ENCODE measurements around the gene SH3BGRL. TPM values are rescaled to one million over a fixed set of nuclear protein-coding genes. Genes with fewer than 3 reads are reported as not detected.

Gene SH3BGRL
- total RNA-seq, 1 donor from 2014 or later, result 50.5 TPM

DNA sequence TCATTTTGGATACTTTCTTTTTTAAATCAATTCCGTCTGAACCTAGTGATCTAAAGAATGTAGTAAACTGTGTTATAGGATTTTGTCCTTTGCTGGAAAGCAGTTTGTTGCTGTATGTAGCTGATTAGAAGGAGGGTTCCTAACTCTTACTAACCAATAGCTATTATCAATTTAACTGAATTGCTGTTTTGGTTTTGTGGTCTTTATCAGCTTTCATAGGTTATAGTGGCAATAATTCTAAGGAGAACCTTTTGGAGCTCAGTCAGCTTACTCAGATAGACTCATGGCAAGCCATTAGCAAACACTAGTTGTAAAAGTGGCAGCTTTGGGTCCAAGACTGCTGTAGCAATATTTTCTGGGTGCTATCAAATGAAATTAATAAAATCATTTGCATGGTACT lies 29.6 kb downstream of the SH3BGRL start:
- H3K4me3 ChIP-seq (ENCODE audit: low read depth, low read length), result no peak overlapping the region
- TF ChIP-seq, protein P1, sequence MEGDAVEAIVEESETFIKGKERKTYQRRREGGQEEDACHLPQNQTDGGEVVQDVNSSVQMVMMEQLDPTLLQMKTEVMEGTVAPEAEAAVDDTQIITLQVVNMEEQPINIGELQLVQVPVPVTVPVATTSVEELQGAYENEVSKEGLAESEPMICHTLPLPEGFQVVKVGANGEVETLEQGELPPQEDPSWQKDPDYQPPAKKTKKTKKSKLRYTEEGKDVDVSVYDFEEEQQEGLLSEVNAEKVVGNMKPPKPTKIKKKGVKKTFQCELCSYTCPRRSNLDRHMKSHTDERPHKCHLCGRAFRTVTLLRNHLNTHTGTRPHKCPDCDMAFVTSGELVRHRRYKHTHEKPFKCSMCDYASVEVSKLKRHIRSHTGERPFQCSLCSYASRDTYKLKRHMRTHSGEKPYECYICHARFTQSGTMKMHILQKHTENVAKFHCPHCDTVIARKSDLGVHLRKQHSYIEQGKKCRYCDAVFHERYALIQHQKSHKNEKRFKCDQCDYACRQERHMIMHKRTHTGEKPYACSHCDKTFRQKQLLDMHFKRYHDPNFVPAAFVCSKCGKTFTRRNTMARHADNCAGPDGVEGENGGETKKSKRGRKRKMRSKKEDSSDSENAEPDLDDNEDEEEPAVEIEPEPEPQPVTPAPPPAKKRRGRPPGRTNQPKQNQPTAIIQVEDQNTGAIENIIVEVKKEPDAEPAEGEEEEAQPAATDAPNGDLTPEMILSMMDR (conservative IDR thresholded peaks at IDR 0.05; ENCODE audit: low read depth, low read length), result no peak
- no peak for DNase-seq (ENCODE audit: low read depth)

DNA sequence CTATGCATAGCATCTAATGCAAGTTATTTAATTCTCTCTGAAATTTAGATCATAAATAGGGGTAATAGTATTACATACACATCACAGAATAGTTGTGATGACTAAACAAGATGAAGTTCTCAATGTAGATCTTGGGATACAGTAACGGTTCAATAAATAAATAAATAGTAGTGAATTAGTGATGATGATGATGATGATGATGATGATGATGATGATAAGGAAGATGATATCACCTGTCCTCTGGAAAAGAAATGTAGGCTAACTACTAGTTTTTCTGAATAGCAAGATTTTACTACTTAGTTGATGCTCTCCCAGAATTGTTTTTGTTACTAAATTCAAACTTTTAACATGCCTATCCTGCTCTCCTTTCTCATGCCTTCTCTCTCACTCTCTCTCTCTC lies 30.3 kb downstream of the SH3BGRL start:
- TF ChIP-seq, protein P1 (conservative IDR thresholded peaks at IDR 0.05; ENCODE audit: low read depth, low read length), result no peak

DNA sequence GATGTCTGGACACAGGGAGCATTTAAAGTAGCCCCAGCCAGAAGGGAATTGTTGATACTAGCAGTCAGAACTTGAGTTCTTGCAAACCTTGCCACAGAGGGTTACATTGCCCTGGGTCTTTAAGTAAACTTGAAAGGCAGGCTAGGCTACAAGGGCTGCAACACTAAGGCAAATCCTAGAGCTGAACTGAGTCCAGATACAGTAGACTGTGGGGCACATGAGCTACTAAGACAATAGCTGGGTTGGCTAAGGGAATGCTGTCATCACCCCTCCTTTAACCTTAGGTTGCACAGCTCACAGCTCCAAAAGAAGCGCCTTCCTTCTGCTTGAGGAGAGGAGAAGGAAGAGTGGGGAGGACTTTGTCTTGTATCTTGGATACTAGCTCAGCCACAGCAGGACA lies 35.6 kb downstream of the SH3BGRL start:
- no peak for DNase-seq (ENCODE audit: low read depth)
- TF ChIP-seq, protein P1 (conservative IDR thresholded peaks at IDR 0.05; ENCODE audit: low read depth, low read length), result no peak
- no peak overlapping the region for H3K4me3 ChIP-seq (ENCODE audit: low read depth, low read length)

More for the DNA sequence above, 30.3 kb downstream of the SH3BGRL start:
- no peak overlapping the region for H3K4me3 ChIP-seq (ENCODE audit: low read depth, low read length)
- DNase-seq (ENCODE audit: low read depth), result no peak

DNA sequence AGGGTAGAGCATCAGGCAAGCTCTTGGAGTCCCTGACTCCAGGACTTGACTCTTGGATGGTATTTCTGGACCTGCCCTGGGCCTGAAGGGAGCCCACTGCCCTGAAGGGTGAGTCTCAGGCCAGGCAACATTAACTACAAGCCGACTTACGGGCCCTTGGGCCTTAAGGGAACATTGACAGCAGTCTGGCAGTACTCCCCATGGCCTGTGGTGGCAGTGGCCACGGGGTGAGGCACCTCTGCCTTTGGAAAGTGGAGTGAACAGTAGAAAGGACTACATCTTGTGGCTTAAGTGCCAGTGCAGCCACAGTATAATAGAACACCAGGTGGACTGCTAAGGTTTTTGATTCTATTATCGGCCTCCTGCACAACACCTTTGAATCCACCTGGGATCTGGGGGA lies 36.3 kb downstream of the SH3BGRL start:
- TF ChIP-seq, protein P1 (conservative IDR thresholded peaks at IDR 0.05; ENCODE audit: low read depth, low read length), result no peak
- no peak overlapping the region for H3K4me3 ChIP-seq (ENCODE audit: low read depth, low read length)
- DNase-seq (ENCODE audit: low read depth), result no peak

DNA sequence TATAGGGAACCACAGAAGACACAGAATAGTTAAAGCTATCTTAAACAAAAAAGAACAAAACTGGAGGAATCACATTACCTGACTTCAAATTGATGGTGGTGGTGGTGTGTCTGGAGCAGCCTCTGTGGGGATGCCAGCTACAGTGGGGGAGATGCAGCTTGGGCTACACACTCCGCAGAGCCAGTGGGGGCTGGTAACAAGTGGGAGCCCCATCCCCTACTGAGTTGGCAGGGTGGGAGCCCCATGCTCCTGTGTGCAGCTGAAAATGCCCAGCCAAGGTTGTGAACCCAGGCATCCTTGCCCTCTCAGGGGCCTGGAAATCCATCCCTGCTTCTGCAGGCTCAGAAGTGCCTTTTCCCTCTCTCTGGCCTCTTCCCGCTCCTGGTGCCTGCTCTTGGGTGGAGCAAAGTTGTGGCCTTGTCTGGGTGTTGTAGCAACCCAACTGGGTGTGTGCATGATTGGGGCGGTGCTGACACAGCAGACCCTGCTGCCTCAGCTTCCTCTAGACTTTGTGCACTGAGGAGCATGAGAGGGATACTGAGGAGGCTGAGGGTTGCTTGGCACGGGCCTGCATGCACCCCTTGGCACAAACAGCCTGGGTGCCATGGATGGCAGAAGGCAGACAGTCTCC lies 38.9 kb downstream of the SH3BGRL start:
- DNase-seq (ENCODE audit: low read depth), result no peak
- H3K4me3 ChIP-seq (ENCODE audit: low read depth, low read length), result no peak overlapping the region
- TF ChIP-seq, protein P1 (conservative IDR thresholded peaks at IDR 0.05; ENCODE audit: low read depth, low read length), result no peak

DNA sequence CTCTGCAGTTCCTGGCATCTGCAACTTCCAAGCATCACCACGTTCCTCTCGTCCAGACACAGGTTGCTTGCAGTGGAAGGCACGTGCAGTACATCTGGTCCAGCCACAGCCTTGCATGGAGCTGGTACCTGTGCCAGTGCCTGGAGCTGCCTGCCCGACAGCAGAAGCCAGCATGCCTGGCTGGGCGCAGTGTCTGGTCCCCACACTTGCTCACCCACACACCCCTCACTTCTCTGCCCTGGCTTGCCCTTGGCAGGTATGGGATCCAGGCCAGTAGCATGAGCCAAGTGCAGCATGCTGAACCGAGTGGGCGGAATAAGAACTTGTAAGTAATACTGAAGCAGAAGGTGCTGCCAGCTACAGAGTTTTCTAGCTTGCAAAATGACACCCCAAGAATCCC lies 39.9 kb downstream of the SH3BGRL start:
- H3K4me3 ChIP-seq (ENCODE audit: low read depth, low read length), result no peak overlapping the region
- TF ChIP-seq, protein P1 (conservative IDR thresholded peaks at IDR 0.05; ENCODE audit: low read depth, low read length), result no peak
- no peak for DNase-seq (ENCODE audit: low read depth)

DNA sequence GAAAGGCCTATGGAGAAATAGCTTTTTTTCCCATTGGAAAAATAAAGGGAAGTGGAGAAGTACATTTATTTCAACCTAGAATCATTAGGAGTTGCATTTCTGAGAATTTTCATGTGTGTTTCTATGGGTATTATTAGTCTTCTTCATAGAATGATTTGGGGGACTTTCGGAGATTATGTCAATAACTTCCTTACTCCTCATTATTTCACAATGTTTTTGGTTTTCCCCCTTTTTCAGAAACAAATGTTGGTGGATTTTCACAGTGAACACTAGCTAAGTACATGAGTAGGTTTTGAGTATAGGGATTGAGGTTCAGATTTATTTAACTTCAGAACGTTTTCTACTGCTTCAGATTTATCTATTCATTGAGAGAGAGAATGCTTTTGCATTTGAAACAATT lies 54.0 kb downstream of the SH3BGRL start:
- TF ChIP-seq, protein P1 (conservative IDR thresholded peaks at IDR 0.05; ENCODE audit: low read depth, low read length), result no peak
- no peak for DNase-seq (ENCODE audit: low read depth)
- no peak overlapping the region for H3K4me3 ChIP-seq (ENCODE audit: low read depth, low read length)
